Measurements from ENCODE around the gene CRACR2A. TPM values are rescaled to one million over a fixed set of nuclear protein-coding genes. Genes with fewer than 3 reads are reported as not detected.

Gene CRACR2A
- total RNA-seq, 4 donors from 2014 or later, result 0.91 to 2.3 (median 1.9) TPM

- intact Hi-C loops (cut with DNase I), result no loop called here
- no peaks in the 10 kb centered on the region for H3K36me3 ChIP-seq
- H3K4me3 ChIP-seq, result no peak overlapping the region
- H3K9me3 ChIP-seq, result no peaks in the 10 kb centered on the region
- TF ChIP-seq POLR2A (IDR thresholded peaks at IDR 0.05) (no peak), CTCF (IDR thresholded peaks at IDR 0.05) (no peak)
- H3K4me1 ChIP-seq, result no peaks in the 10 kb centered on the region
- DNase-seq, result no peak
- H3K27me3 ChIP-seq, result no peaks in the 10 kb centered on the region
- WGBS, 2 donors, result 58 to 60% methylated on average over 2 of the region's 2 CpGs
- no peak overlapping the region for H3K27ac ChIP-seq
Observed at GRCh38 chr12:3622021-3622821, 130.7 kb downstream of the CRACR2A start.

- intact Hi-C loops (cut with DNase I), result no loop called here
- TF ChIP-seq CTCF (IDR thresholded peaks at IDR 0.05) (no peak), POLR2A (IDR thresholded peaks at IDR 0.05) (no peak)
Observed at GRCh38 chr12:3620856-3621255, 132.1 kb downstream of the CRACR2A start.

GRCh38 chr12:3617565-3617964, 135.3 kb downstream of the CRACR2A start:
- intact Hi-C loops (cut with DNase I), result no loop called here
- WGBS, 2 donors, result 82 to 94% methylated on average over 2 to 4 of the region's 4 CpGs
- DNase-seq, result no peak
- H3K27ac ChIP-seq, result no peak overlapping the region
- no peak overlapping the region for H3K4me3 ChIP-seq
- H3K27me3 ChIP-seq, result no peaks in the 10 kb centered on the region
- H3K4me1 ChIP-seq, result no peaks in the 10 kb centered on the region
- H3K9me3 ChIP-seq, result no peaks in the 10 kb centered on the region
- H3K36me3 ChIP-seq, result no peaks in the 10 kb centered on the region
- TF ChIP-seq POLR2A (IDR thresholded peaks at IDR 0.05), result no peak
- TF ChIP-seq CTCF (IDR thresholded peaks at IDR 0.05), result no peak

More at GRCh38 chr12:3620856-3621255, 132.1 kb downstream of the CRACR2A start:
- H3K27ac ChIP-seq, result no peak overlapping the region
- no peaks in the 10 kb centered on the region for H3K27me3 ChIP-seq
- 92 to 98% methylated on average over 6 to 7 of the region's 7 CpGs for WGBS, 2 donors
- H3K4me3 ChIP-seq, result no peak overlapping the region
- no peaks in the 10 kb centered on the region for H3K9me3 ChIP-seq
- no peak for DNase-seq
- H3K4me1 ChIP-seq, result no peaks in the 10 kb centered on the region
- H3K36me3 ChIP-seq, result no peaks in the 10 kb centered on the region

- H3K27me3 ChIP-seq, result no peaks in the 10 kb centered on the region
- no peak overlapping the region for H3K4me3 ChIP-seq
- no peaks in the 10 kb centered on the region for H3K4me1 ChIP-seq
- no peaks in the 10 kb centered on the region for H3K36me3 ChIP-seq
- 86 to 95% methylated on average over 5 of the region's 5 CpGs for WGBS, 2 donors
- DNase-seq, result no peak
- intact Hi-C loops (cut with DNase I), result no loop called here
- H3K27ac ChIP-seq, result no peak overlapping the region
- no peak for TF ChIP-seq CTCF (IDR thresholded peaks at IDR 0.05)
- TF ChIP-seq POLR2A (IDR thresholded peaks at IDR 0.05), result no peak
- H3K9me3 ChIP-seq, result no peaks in the 10 kb centered on the region
Observed at GRCh38 chr12:3615862-3616261, 137.0 kb downstream of the CRACR2A start.

- no peaks in the 10 kb centered on the region for H3K27me3 ChIP-seq
- no peak overlapping the region for H3K27ac ChIP-seq
- H3K4me1 ChIP-seq, result no peaks in the 10 kb centered on the region
- DNase-seq, result no peak
- TF ChIP-seq POLR2A (IDR thresholded peaks at IDR 0.05) (no peak), CTCF (IDR thresholded peaks at IDR 0.05) (no peak)
- no peak overlapping the region for H3K4me3 ChIP-seq
- intact Hi-C loops (cut with DNase I), result no loop called here
- WGBS, 2 donors, result 62 to 65% methylated on average over 12 to 16 of the region's 16 CpGs
- H3K36me3 ChIP-seq, result no peaks in the 10 kb centered on the region
- H3K9me3 ChIP-seq, result no peaks in the 10 kb centered on the region
Observed at GRCh38 chr12:3614806-3615466, 138.0 kb downstream of the CRACR2A start.
